ENCODE data around the gene IGFBP5.

DNA sequence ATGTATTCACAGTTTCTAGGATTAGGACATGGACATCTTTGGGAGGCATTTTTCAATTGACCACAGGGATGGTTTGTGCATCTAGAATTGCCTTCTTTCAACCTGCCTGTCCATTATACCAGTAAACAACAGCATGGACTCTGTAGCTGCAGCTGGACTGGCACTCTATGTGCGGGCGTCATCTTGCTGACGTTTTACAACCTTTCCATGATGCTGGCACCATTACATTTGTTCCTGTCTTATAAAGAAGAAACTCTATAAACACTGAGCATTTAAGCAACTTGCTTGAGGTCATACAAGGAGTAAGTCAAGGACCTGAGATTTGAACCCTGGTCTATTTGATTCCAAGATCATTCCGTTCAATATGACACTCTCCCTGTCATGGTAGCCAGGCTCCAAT lies 25.4 kb upstream of the IGFBP5 start:
- TF ChIP-seq, protein P1, sequence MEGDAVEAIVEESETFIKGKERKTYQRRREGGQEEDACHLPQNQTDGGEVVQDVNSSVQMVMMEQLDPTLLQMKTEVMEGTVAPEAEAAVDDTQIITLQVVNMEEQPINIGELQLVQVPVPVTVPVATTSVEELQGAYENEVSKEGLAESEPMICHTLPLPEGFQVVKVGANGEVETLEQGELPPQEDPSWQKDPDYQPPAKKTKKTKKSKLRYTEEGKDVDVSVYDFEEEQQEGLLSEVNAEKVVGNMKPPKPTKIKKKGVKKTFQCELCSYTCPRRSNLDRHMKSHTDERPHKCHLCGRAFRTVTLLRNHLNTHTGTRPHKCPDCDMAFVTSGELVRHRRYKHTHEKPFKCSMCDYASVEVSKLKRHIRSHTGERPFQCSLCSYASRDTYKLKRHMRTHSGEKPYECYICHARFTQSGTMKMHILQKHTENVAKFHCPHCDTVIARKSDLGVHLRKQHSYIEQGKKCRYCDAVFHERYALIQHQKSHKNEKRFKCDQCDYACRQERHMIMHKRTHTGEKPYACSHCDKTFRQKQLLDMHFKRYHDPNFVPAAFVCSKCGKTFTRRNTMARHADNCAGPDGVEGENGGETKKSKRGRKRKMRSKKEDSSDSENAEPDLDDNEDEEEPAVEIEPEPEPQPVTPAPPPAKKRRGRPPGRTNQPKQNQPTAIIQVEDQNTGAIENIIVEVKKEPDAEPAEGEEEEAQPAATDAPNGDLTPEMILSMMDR (IDR thresholded peaks at IDR 0.05; ENCODE audit: insufficient read depth, low read length, poor library complexity, severe bottlenecking): no peak
- no peak for TF ChIP-seq EZH2phosphoT487 (conservative IDR thresholded peaks at IDR 0.05; ENCODE audit: low read length)
